DND-41 (cell line): ENCODE measurements around the gene PRKCZ.

Experiments used
- ATAC-seq: fragments of 200-7000 bp; cut with Tn5 transposase; 3 replicates; pipeline ENCODE4 v1.9.1; 2021; ENCODE audit warnings: low read depth; ENCODE audit not compliant: insufficient read depth
- DNase-seq: peaks from one replicate; pipeline ENCODE4 v3.0.0-alpha.2; 2020
- H2AFZ ChIP-seq: 2 replicates; pipeline ENCODE4 v1.6.0; 2012; ENCODE audit warnings: low read depth, low read length
- H3K27ac ChIP-seq: 2 replicates; pipeline ENCODE4 v1.5.1; 2012; ENCODE audit warnings: low read length, inconsistent platforms
- H3K27me3 ChIP-seq: fragments of 200-600 bp; sonication (generic); 2 replicates; pipeline ENCODE4 v1.6.0; 2012; ENCODE audit warnings: low read length, mild to moderate bottlenecking, inconsistent platforms; ENCODE audit not compliant: insufficient read depth, poor library complexity
- H3K36me3 ChIP-seq: 2 replicates; pipeline ENCODE4 v1.5.1; 2012; ENCODE audit warnings: low read length, inconsistent platforms; ENCODE audit not compliant: insufficient read depth
- H3K4me1 ChIP-seq: 2 replicates; pipeline ENCODE4 v1.5.1; 2012; ENCODE audit warnings: mild to moderate bottlenecking, low read length; ENCODE audit not compliant: insufficient read depth
- H3K4me2 ChIP-seq: 2 replicates; pipeline ENCODE4 v1.6.0; 2012; ENCODE audit warnings: mild to moderate bottlenecking, moderate library complexity, low read length, inconsistent platforms; ENCODE audit not compliant: insufficient read depth
- H3K4me3 ChIP-seq, 2 experiments: fragments of 200-600 bp in 1 of 2; shearing (Covaris generic) in 1 of 2; 2 replicates each; pipeline ENCODE4 v1.5.1; 2012 to 2016; ENCODE audit warnings: inconsistent platforms in 2 of 2, low read length in 2 of 2, mild to moderate bottlenecking in 2 of 2, low read depth in 1 of 2, moderate library complexity in 1 of 2
- H3K79me2 ChIP-seq: 2 replicates; pipeline ENCODE4 v1.6.0; 2012; ENCODE audit warnings: low read length, inconsistent platforms; ENCODE audit not compliant: insufficient read depth
- H3K9ac ChIP-seq: 2 replicates; pipeline ENCODE4 v1.6.0; 2012; ENCODE audit warnings: low read depth, mild to moderate bottlenecking, inconsistent platforms, low read length, moderate library complexity
- H3K9me3 ChIP-seq: 2 replicates; pipeline ENCODE4 v1.5.1; 2012; ENCODE audit warnings: low read length, moderate library complexity, mild to moderate bottlenecking, inconsistent platforms; ENCODE audit not compliant: insufficient read depth, severe bottlenecking
- H4K20me1 ChIP-seq: 2 replicates; pipeline ENCODE4 v1.6.0; 2012; ENCODE audit warnings: low read length; ENCODE audit not compliant: insufficient read depth
- CTCF ChIP-seq: IDR thresholded peaks from 2 replicates; pipeline ENCODE4 v1.5.1; 2012; ENCODE audit warnings: borderline replicate concordance, low read length, moderate library complexity, mild to moderate bottlenecking; ENCODE audit not compliant: poor library complexity, severe bottlenecking; ENCODE audit errors: extremely low read depth
- EZH2 ChIP-seq: IDR thresholded peaks from 3 replicates; pipeline ENCODE4 v1.6.1; 2012; ENCODE audit warnings: borderline replicate concordance, low read depth, mild to moderate bottlenecking, moderate library complexity, low read length, inconsistent platforms; ENCODE audit not compliant: severe bottlenecking

PRKCZ gene

GRCh38 chr1:2039251-2039650 is 11.0 kb upstream of the PRKCZ start:
- H3K9me3 ChIP-seq = no peaks in the 10 kb centered on the region
- H2AFZ ChIP-seq = no peak overlapping the region
- H3K79me2 ChIP-seq = no peaks in the 10 kb centered on the region
- H3K36me3 ChIP-seq = no peaks in the 10 kb centered on the region
- no peak for TF ChIP-seq CTCF
- TF ChIP-seq EZH2 = no peak
- H3K27me3 ChIP-seq = peaks cover 17% of the 10 kb centered on the region
- H3K4me1 ChIP-seq = no peaks in the 10 kb centered on the region
- no peak for DNase-seq
- H4K20me1 ChIP-seq = no peaks in the 10 kb centered on the region
- no peak for ATAC-seq
- no peak overlapping the region for H3K4me3 ChIP-seq
- no peak overlapping the region for H3K9ac ChIP-seq
- no peak overlapping the region for H3K4me2 ChIP-seq
- no peak overlapping the region for H3K27ac ChIP-seq

GRCh38 chr1:2041305-2041704 is 8.9 kb upstream of the PRKCZ start:
- H3K9me3 ChIP-seq = no peaks in the 10 kb centered on the region
- no peaks in the 10 kb centered on the region for H3K36me3 ChIP-seq
- no peaks in the 10 kb centered on the region for H3K4me1 ChIP-seq
- no peak overlapping the region for H3K27ac ChIP-seq
- DNase-seq (no peak), ATAC-seq (no peak)
- no peaks in the 10 kb centered on the region for H3K79me2 ChIP-seq
- H3K9ac ChIP-seq = no peak overlapping the region
- H3K4me3 ChIP-seq = no peak overlapping the region
- no peak overlapping the region for H2AFZ ChIP-seq
- H3K4me2 ChIP-seq = no peak overlapping the region
- H4K20me1 ChIP-seq = no peaks in the 10 kb centered on the region
- TF ChIP-seq CTCF (no peak), EZH2 (no peak)
- peaks cover 17% of the 10 kb centered on the region for H3K27me3 ChIP-seq

- Histone ChIP-seq H3K9me3 (no peaks in the 10 kb centered on the region), H3K9ac (no peak overlapping the region), H2AFZ (no peak overlapping the region), H3K4me3 (no peak overlapping the region), H3K4me2 (no peak overlapping the region), H3K79me2 (no peaks in the 10 kb centered on the region), H3K36me3 (no peaks in the 10 kb centered on the region), H3K27ac (no peak overlapping the region), H3K4me1 (no peaks in the 10 kb centered on the region), H4K20me1 (no peaks in the 10 kb centered on the region), H3K27me3 (peaks cover 17% of the 10 kb centered on the region)
- ATAC-seq = no peak
- TF ChIP-seq CTCF (no peak), EZH2 (no peak)
- no peak for DNase-seq
These were observed 8.3 kb upstream of the PRKCZ start for GRCh38 chr1:2041887-2042286.
